Uterus (tissue), 2 donors: ENCODE results near the gene PCGF5.

Experiments
- CTCF ChIP-seq, 4 experiments: fragments of 200-600 bp in 2 of 4; fragments of 450-650 bp in 2 of 4; sonication (generic) in 2 of 4; IDR thresholded peaks; one replicate each; pipeline ENCODE4 v1.5.1; 2016 to 2019; ENCODE audit warnings: antibody characterized with exemption in 4 of 4, mild to moderate bottlenecking in 2 of 4, moderate library complexity in 1 of 4
- POLR2A ChIP-seq, 2 donors: fragments of 450-650 bp; IDR thresholded peaks; one replicate each; pipeline ENCODE4 v1.6.1; 2016; ENCODE audit warnings: antibody characterized with exemption in 2 of 2, mild to moderate bottlenecking in 1 of 2, moderate library complexity in 1 of 2

DNA sequence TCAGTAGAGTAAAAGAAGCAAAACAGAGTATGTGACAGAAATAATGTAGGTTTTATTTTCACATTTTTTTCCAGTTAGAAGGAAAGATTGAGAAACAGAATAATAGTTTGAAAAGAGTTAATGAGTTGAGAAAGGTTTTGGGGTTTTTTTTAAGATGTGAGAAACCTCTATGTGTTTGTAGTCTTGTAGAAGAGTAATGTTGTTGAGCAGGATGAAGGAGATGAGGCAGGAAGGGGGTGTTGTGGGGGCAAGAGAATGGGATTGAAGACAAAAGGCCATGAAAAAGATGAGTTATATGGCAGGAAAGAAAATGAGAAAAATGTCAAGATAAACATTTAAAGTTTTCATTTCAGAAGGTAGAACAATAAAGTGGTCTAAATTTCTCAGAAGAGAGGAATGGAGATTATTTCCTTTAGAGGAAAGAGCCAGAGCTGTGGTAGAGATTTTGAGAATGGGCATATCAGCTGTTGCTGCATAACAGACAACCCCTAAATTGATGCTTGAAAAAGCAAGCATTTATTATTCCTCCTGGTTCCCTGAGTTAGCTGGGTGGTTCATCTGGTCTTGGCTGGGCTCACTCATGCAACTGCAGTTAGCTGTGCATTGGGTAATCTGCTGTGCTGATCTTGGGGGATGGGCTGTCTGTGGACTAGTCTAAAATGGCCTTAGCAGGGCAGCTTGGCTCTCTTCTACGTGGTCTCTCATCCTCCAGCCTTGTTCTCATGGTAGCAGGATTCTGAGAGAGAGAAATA, 27.1 kb downstream of the PCGF5 start:
- TF ChIP-seq CTCF (IDR thresholded peaks at IDR 0.05) (no peak), POLR2A (IDR thresholded peaks at IDR 0.05) (no peak)
